WTC11 (cell line): Measurements from ENCODE around the gene RANGAP1. TPM values are rescaled to one million over a fixed set of nuclear protein-coding genes. Genes with fewer than 3 reads are reported as not detected.

ENCODE experiments used
- ATAC-seq: fragments of 200-7000 bp; cut with Tn5 transposase; 2 replicates; pipeline ENCODE4 v1.10.0; 2021; ENCODE audit warnings: mild to moderate bottlenecking, moderate library complexity
- CTCF ChIA-PET: fragments of 300-600 bp; sonication (Branson Sonifier 250); formaldehyde crosslinking; loops from one replicate; lab custom pipeline; 2021; ENCODE audit warnings: antibody characterized with exemption; lab: Charles Lee
- POLR2A ChIA-PET: fragments of 350-600 bp; sonication (Branson Sonifier 250); formaldehyde crosslinking; loops from one replicate; lab custom pipeline; 2021; ENCODE audit warnings: antibody characterized with exemption; lab: Charles Lee
- DNase-seq: peaks from one replicate; pipeline ENCODE4 v3.0.0; 2021; ENCODE audit warnings: low spot score
- H3K27ac Mint-ChIP-seq: 2 replicates; pipeline ENCODE4 v1.8.0; 2021; ENCODE audit warnings: mixed read lengths
- H3K27me3 Mint-ChIP-seq: 2 replicates; pipeline ENCODE4 v1.8.0; 2021; ENCODE audit warnings: low read depth, mild to moderate bottlenecking, moderate library complexity, mixed read lengths
- H3K36me3 Mint-ChIP-seq: 2 replicates; pipeline ENCODE4 v1.8.0; 2021; ENCODE audit warnings: mixed read lengths
- H3K4me1 Mint-ChIP-seq: 2 replicates; pipeline ENCODE4 v1.8.0; 2022; ENCODE audit warnings: mixed read lengths
- H3K4me3 Mint-ChIP-seq: 2 replicates; pipeline ENCODE4 v1.8.0; 2021; ENCODE audit warnings: mild to moderate bottlenecking, moderate library complexity, mixed read lengths
- H3K9me3 Mint-ChIP-seq: 2 replicates; pipeline ENCODE4 v1.8.0; 2021; ENCODE audit warnings: mixed read lengths
- CREM ChIP-seq: sonication (generic); formaldehyde crosslinking; IDR thresholded peaks from 2 replicates; pipeline ENCODE4 v1.8.1; 2022; ENCODE audit warnings: mild to moderate bottlenecking, missing genetic modification reagents, moderate library complexity
- GRHL2 ChIP-seq: fragments of 250-450 bp; sonication (Bioruptor Pico); IDR thresholded peaks from 2 replicates; pipeline ENCODE4 v1.8.0; 2022; ENCODE audit warnings: mild to moderate bottlenecking, moderate library complexity; ENCODE audit not compliant: insufficient replicate concordance, severe bottlenecking
- GTF2I ChIP-seq: fragments of 250-450 bp; sonication (Bioruptor Pico); conservative IDR thresholded peaks from 2 replicates; pipeline ENCODE4 v1.4.0; 2021; ENCODE audit warnings: mild to moderate bottlenecking
- NFYB ChIP-seq: sonication (generic); formaldehyde crosslinking; conservative IDR thresholded peaks from 2 replicates; pipeline ENCODE4 v1.8.0; 2022; ENCODE audit warnings: low read depth, missing genetic modification reagents
- RORB ChIP-seq: fragments of 250-450 bp; sonication (Bioruptor Pico); IDR thresholded peaks from 2 replicates; pipeline ENCODE4 v1.9.0; 2021; ENCODE audit warnings: mild to moderate bottlenecking
- SMAD3 ChIP-seq: sonication (generic); formaldehyde crosslinking; IDR thresholded peaks from 2 replicates; pipeline ENCODE4 v1.8.0; 2022; ENCODE audit warnings: missing genetic modification reagents, mild to moderate bottlenecking, borderline replicate concordance
- TEAD4 ChIP-seq: sonication (generic); formaldehyde crosslinking; IDR thresholded peaks from 2 replicates; pipeline ENCODE4 v1.8.0; 2022; ENCODE audit warnings: mild to moderate bottlenecking, missing genetic modification reagents
- ZNF121 ChIP-seq: sonication (generic); formaldehyde crosslinking; IDR thresholded peaks from 2 replicates; pipeline ENCODE4 v1.8.0; 2023; ENCODE audit warnings: missing genetic modification reagents
- ZNF138 ChIP-seq: sonication (generic); formaldehyde crosslinking; conservative IDR thresholded peaks from 2 replicates; pipeline ENCODE4 v1.8.1; 2022; ENCODE audit warnings: mild to moderate bottlenecking, moderate library complexity, missing genetic modification reagents
- ZNF263 ChIP-seq: sonication (generic); formaldehyde crosslinking; IDR thresholded peaks from 2 replicates; pipeline ENCODE4 v1.8.1; 2022; ENCODE audit warnings: low read depth, mild to moderate bottlenecking, moderate library complexity, missing genetic modification reagents
- ZNF317 ChIP-seq: sonication (generic); formaldehyde crosslinking; IDR thresholded peaks from 2 replicates; pipeline ENCODE4 v1.8.1; 2023; ENCODE audit warnings: low read depth, mild to moderate bottlenecking, moderate library complexity, missing genetic modification reagents, borderline replicate concordance
- total RNA-seq: library from RNA; stranded (reverse); gene quantifications from 3 replicates; pipeline ENCODE4 v1.2.3, GENCODE V29; 2021
- TF ChIP-seq, protein P1 (sequence below): sonication (generic); formaldehyde crosslinking; IDR thresholded peaks from 2 replicates; pipeline ENCODE4 v1.8.1; 2023; ENCODE audit warnings: mild to moderate bottlenecking, missing genetic modification reagents, moderate library complexity
- TF ChIP-seq, protein P2 (sequence below): sonication (generic); formaldehyde crosslinking; IDR thresholded peaks from 2 replicates; pipeline ENCODE4 v1.8.0; 2022; ENCODE audit warnings: mild to moderate bottlenecking, missing genetic modification reagents
- TF ChIP-seq, protein P3 (sequence below): sonication (generic); formaldehyde crosslinking; IDR thresholded peaks from 2 replicates; pipeline ENCODE4 v1.8.0; 2023; ENCODE audit warnings: mild to moderate bottlenecking, missing genetic modification reagents
- TF ChIP-seq, protein P4 (sequence below): sonication (generic); formaldehyde crosslinking; IDR thresholded peaks from 2 replicates; pipeline ENCODE4 v1.8.1; 2023; ENCODE audit warnings: mild to moderate bottlenecking, missing genetic modification reagents, borderline replicate concordance
- TF ChIP-seq, protein P5 (sequence below): fragments of 200-600 bp; IDR thresholded peaks from 2 replicates; pipeline ENCODE4 v1.8.0; 2022; ENCODE audit warnings: antibody characterized with exemption
- TF ChIP-seq, protein P6 (sequence below): sonication (generic); formaldehyde crosslinking; IDR thresholded peaks from 2 replicates; pipeline ENCODE4 v1.8.1; 2023; ENCODE audit warnings: mild to moderate bottlenecking, missing genetic modification reagents

RANGAP1 gene
- total RNA-seq, 1 experiment from 2014 or later: 160 TPM

DNA sequence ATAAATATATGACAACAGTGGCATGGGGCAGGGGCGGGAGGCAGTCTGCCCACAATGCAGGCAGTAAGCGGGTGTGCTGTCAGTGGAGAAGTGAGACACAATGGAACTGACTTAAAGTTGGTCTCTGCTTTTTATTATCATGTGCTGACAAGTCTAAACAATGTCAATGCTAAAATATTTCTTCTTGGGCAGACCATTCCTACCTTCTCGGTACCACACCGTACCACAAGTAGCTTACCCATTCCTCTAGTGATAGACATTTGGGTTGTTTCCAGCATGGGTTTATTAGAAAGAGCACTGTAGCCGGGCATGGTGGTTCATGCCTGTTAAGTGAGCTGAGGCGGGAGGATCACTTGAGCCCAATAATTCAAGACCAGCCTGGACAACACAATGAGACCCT, 42.6 kb downstream of the RANGAP1 start (continued):
- TF ChIP-seq, protein P1, sequence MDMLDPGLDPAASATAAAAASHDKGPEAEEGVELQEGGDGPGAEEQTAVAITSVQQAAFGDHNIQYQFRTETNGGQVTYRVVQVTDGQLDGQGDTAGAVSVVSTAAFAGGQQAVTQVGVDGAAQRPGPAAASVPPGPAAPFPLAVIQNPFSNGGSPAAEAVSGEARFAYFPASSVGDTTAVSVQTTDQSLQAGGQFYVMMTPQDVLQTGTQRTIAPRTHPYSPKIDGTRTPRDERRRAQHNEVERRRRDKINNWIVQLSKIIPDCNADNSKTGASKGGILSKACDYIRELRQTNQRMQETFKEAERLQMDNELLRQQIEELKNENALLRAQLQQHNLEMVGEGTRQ (CRISPR knock-in tag): no peak
- no peak for TF ChIP-seq CREM (CRISPR knock-in tag)
- TF ChIP-seq ZNF317: no peak
- TF ChIP-seq SMAD3 (CRISPR knock-in tag): no peak
- no peak for TF ChIP-seq ZNF138 (CRISPR knock-in tag)

DNA sequence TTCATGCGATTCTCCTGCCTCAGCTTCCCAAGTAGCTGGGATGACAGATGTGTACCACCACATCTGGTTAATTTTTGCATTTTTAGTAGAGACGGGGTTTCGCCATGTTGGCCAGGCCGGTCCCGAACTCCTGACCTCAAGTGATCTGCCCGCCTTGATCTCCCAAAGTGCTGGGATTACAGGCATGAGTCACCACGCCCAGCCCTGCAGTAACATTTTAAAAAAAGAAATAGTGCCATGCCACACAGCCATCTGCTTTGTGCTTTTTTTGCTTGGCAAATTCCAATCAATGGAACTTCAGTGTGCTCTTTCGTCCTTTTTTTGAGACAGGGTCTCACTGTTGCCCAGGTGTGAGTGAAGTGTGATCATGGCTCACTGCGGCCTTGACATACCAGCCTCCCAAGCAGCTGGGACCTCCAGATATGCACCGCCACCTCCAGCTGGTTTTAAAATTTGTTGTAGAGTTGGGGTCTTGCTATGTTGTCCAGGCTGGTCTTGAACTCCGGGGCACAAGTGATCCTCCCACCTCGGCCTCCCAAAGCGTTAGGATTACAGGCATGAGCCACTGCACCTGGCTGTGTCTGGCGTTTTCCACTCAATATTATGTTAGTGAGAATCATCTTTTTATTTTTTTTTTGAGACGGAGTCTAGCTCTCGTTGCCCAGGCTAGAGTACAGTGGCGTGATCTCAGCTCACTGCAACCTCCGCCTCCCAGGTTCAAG, 43.4 kb downstream of the RANGAP1 start:
- Mint-ChIP-seq H3K4me3 (no peak overlapping the region), H3K9me3 (peaks cover 3% of the 10 kb centered on the region; the same call in 1 of the 2 replicates), H3K27me3 (no peaks in the 10 kb centered on the region; the same call in 1 of the 2 replicates), H3K4me1 (peaks cover 4% of the 10 kb centered on the region), H3K27ac (no peak overlapping the region), H3K36me3 (peaks cover 8% of the 10 kb centered on the region)
- ChIA-PET POLR2A (no interaction called here), CTCF (no interaction called here)
- ATAC-seq (no peak), DNase-seq (no peak)
- TF ChIP-seq GTF2I (CRISPR knock-in tag) (peak; percentile 88), ZNF121 (peak; percentile 94), TEAD4 (CRISPR knock-in tag) (no peak)

DNA sequence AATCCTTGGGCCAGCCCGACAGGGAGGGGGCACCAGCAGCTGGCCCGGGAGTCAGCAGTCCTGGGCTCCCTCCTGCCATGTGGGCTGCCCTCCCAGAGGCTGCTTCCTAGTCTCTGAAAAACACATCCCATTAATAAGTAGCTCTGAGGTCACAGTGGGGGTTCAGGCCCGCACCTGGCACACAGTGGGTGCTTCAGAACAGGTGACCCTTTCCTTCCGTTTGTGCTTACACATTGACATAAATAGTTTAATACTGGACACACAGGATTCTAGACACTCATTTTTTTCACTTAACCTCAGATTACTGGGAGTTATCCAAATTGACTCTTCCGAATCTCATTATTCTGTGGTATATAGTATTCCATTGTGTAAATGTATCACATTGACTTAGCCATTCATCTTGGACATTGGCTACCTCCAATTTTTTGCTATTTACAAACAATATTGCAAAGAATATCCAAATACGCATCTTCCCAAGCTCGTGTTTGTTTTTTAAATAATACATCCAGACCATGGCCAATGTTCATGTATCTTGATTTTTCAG, 44.8 kb downstream of the RANGAP1 start:
- DNase-seq (no peak), ATAC-seq (no peak)
- TF ChIP-seq, protein P2, sequence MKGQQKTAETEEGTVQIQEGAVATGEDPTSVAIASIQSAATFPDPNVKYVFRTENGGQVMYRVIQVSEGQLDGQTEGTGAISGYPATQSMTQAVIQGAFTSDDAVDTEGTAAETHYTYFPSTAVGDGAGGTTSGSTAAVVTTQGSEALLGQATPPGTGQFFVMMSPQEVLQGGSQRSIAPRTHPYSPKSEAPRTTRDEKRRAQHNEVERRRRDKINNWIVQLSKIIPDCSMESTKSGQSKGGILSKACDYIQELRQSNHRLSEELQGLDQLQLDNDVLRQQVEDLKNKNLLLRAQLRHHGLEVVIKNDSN (CRISPR knock-in tag): no peak
- TF ChIP-seq, protein P3, sequence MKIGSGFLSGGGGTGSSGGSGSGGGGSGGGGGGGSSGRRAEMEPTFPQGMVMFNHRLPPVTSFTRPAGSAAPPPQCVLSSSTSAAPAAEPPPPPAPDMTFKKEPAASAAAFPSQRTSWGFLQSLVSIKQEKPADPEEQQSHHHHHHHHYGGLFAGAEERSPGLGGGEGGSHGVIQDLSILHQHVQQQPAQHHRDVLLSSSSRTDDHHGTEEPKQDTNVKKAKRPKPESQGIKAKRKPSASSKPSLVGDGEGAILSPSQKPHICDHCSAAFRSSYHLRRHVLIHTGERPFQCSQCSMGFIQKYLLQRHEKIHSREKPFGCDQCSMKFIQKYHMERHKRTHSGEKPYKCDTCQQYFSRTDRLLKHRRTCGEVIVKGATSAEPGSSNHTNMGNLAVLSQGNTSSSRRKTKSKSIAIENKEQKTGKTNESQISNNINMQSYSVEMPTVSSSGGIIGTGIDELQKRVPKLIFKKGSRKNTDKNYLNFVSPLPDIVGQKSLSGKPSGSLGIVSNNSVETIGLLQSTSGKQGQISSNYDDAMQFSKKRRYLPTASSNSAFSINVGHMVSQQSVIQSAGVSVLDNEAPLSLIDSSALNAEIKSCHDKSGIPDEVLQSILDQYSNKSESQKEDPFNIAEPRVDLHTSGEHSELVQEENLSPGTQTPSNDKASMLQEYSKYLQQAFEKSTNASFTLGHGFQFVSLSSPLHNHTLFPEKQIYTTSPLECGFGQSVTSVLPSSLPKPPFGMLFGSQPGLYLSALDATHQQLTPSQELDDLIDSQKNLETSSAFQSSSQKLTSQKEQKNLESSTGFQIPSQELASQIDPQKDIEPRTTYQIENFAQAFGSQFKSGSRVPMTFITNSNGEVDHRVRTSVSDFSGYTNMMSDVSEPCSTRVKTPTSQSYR (CRISPR knock-in tag): no peak
- TF ChIP-seq ZNF263 (CRISPR knock-in tag): no peak
- TF ChIP-seq, protein P4, sequence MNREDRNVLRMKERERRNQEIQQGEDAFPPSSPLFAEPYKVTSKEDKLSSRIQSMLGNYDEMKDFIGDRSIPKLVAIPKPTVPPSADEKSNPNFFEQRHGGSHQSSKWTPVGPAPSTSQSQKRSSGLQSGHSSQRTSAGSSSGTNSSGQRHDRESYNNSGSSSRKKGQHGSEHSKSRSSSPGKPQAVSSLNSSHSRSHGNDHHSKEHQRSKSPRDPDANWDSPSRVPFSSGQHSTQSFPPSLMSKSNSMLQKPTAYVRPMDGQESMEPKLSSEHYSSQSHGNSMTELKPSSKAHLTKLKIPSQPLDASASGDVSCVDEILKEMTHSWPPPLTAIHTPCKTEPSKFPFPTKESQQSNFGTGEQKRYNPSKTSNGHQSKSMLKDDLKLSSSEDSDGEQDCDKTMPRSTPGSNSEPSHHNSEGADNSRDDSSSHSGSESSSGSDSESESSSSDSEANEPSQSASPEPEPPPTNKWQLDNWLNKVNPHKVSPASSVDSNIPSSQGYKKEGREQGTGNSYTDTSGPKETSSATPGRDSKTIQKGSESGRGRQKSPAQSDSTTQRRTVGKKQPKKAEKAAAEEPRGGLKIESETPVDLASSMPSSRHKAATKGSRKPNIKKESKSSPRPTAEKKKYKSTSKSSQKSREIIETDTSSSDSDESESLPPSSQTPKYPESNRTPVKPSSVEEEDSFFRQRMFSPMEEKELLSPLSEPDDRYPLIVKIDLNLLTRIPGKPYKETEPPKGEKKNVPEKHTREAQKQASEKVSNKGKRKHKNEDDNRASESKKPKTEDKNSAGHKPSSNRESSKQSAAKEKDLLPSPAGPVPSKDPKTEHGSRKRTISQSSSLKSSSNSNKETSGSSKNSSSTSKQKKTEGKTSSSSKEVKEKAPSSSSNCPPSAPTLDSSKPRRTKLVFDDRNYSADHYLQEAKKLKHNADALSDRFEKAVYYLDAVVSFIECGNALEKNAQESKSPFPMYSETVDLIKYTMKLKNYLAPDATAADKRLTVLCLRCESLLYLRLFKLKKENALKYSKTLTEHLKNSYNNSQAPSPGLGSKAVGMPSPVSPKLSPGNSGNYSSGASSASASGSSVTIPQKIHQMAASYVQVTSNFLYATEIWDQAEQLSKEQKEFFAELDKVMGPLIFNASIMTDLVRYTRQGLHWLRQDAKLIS: no peak
- TF ChIP-seq, protein P5, sequence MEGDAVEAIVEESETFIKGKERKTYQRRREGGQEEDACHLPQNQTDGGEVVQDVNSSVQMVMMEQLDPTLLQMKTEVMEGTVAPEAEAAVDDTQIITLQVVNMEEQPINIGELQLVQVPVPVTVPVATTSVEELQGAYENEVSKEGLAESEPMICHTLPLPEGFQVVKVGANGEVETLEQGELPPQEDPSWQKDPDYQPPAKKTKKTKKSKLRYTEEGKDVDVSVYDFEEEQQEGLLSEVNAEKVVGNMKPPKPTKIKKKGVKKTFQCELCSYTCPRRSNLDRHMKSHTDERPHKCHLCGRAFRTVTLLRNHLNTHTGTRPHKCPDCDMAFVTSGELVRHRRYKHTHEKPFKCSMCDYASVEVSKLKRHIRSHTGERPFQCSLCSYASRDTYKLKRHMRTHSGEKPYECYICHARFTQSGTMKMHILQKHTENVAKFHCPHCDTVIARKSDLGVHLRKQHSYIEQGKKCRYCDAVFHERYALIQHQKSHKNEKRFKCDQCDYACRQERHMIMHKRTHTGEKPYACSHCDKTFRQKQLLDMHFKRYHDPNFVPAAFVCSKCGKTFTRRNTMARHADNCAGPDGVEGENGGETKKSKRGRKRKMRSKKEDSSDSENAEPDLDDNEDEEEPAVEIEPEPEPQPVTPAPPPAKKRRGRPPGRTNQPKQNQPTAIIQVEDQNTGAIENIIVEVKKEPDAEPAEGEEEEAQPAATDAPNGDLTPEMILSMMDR: no peak
- TF ChIP-seq GRHL2 (CRISPR knock-in tag): no peak
- no peak for TF ChIP-seq RORB
- TF ChIP-seq NFYB (CRISPR knock-in tag): no peak
- TF ChIP-seq, protein P6, sequence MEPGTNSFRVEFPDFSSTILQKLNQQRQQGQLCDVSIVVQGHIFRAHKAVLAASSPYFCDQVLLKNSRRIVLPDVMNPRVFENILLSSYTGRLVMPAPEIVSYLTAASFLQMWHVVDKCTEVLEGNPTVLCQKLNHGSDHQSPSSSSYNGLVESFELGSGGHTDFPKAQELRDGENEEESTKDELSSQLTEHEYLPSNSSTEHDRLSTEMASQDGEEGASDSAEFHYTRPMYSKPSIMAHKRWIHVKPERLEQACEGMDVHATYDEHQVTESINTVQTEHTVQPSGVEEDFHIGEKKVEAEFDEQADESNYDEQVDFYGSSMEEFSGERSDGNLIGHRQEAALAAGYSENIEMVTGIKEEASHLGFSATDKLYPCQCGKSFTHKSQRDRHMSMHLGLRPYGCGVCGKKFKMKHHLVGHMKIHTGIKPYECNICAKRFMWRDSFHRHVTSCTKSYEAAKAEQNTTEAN (CRISPR knock-in tag): no peak
- no peak for TF ChIP-seq CREM (CRISPR knock-in tag)
- peaks cover 12% of the 10 kb centered on the region for H3K4me1 Mint-ChIP-seq
- H3K4me3 Mint-ChIP-seq: no peak overlapping the region
- ChIA-PET POLR2A (no interaction called here), CTCF (no interaction called here)
- H3K9me3 Mint-ChIP-seq: peaks cover 3% of the 10 kb centered on the region; the same call in 1 of the 2 replicates
- H3K27ac Mint-ChIP-seq: no peak overlapping the region
- no peaks in the 10 kb centered on the region; the same call in 1 of the 2 replicates for H3K36me3 Mint-ChIP-seq
- no peaks in the 10 kb centered on the region; the same call in none of the 2 replicates for H3K27me3 Mint-ChIP-seq
